ENCODE measurements around the gene NAV2. TPM values are rescaled to one million over a fixed set of nuclear protein-coding genes. Genes with fewer than 3 reads are reported as not detected.

Gene NAV2
- total RNA-seq, 1 experiment from 2014 or later = 2.1 TPM

DNA sequence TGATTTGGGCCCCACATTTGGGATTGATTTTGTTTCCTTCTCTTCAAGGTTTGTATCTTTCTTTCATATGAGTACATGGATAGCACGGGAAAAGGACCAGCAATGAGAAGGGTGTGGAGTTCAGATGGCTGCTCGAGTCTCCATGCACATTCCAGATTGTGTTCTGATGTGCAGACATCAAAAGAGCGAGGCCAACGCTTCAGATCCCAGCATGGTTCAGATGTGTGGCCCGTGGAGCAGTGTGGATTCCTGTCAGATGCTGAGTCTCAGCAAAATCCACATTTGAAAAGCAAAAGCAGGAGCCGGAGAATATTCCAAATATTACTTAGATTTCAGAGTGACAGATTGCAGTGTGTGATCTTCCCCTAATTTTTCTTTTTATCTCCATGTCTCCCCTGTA is 228.2 kb downstream of the NAV2 start:
- Histone ChIP-seq H3K36me3 (ENCODE audit: control insufficient read depth in 1 of 2, insufficient read depth in 2 of 2, low read length in 2 of 2) (no peaks in the 10 kb centered on the region), H3K4me2 (ENCODE audit: low read length) (no peak overlapping the region), H2AFZ (ENCODE audit: low read depth, low read length, poor library complexity, severe bottlenecking) (no peak overlapping the region), H3K4me1 (ENCODE audit: control insufficient read depth in 1 of 2, insufficient read depth in 2 of 2, low read length in 2 of 2) (no peaks in the 10 kb centered on the region), H3K27me3 (ENCODE audit: insufficient read depth, low read length) (no peaks in the 10 kb centered on the region; the same call in 1 of the 2 replicates), H3K79me2 (ENCODE audit: insufficient read depth, low read length) (no peaks in the 10 kb centered on the region), H3K9me2 (ENCODE audit: insufficient read depth) (no peaks in the 10 kb centered on the region), H3K27ac (ENCODE audit: low read depth, low read length) (no peak overlapping the region), H3K4me3 (replicated peaks in 1 of 2; ENCODE audit: low read depth in 1 of 2, low read length in 2 of 2) (no peak overlapping the region), H3K9me3 (ENCODE audit: control insufficient read depth in 1 of 2, insufficient read depth in 1 of 2, low read depth in 1 of 2, low read length in 2 of 2) (no peaks in the 10 kb centered on the region), H4K20me1 (ENCODE audit: insufficient read depth) (no peaks in the 10 kb centered on the region), H3K9ac (ENCODE audit: low read length) (no peak overlapping the region)
- ChIA-PET CTCF (interaction anchor here (1.0 to 2.0 kb wide), 2 partner anchors 192 kb away, joined by 3 to 6 read pairs; no protein-coding TSS in a partner anchor), POLR2A (no interaction called here), RAD21 (ENCODE audit: low non-redundant PET in 1 of 2, low total read pairs in 2 of 2, uncharacterized antibody in 2 of 2, unreplicated experiment in 2 of 2) (no interaction called here)
- no peak for DNase-seq (ENCODE audit: low read depth, low spot score)
- no peak for ATAC-seq
- no TSS peak for BruUV-seq (replicated peaks)
- TF ChIP-seq SRF (IDR thresholded peaks at IDR 0.05; ENCODE audit: low read depth) = no peak
- intact Hi-C loops (cut with micrococcal nuclease) = no loop called here

DNA sequence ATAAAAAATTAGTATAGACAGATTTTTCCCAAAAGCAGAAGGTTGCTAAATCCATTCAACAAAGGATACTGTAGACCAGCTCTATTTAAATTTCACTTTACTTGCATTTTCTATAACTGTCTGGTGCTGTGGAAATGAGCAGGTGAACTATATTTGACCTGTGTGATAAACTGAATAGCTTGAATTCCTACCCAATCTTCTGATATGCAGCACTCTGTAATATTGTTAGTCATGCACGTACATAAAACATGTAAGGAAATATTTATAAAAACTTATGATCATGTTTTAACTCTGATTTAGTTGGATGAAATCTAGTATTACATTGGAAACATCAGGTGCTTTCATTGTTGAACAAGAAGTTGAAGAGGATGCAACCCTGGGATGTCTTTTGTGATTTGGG is 234.0 kb downstream of the NAV2 start:
- BruUV-seq (replicated peaks) = no TSS peak
- H3K27me3 ChIP-seq (ENCODE audit: insufficient read depth, low read length) = no peaks in the 10 kb centered on the region; the same call in 1 of the 2 replicates
- TF ChIP-seq, protein P1, sequence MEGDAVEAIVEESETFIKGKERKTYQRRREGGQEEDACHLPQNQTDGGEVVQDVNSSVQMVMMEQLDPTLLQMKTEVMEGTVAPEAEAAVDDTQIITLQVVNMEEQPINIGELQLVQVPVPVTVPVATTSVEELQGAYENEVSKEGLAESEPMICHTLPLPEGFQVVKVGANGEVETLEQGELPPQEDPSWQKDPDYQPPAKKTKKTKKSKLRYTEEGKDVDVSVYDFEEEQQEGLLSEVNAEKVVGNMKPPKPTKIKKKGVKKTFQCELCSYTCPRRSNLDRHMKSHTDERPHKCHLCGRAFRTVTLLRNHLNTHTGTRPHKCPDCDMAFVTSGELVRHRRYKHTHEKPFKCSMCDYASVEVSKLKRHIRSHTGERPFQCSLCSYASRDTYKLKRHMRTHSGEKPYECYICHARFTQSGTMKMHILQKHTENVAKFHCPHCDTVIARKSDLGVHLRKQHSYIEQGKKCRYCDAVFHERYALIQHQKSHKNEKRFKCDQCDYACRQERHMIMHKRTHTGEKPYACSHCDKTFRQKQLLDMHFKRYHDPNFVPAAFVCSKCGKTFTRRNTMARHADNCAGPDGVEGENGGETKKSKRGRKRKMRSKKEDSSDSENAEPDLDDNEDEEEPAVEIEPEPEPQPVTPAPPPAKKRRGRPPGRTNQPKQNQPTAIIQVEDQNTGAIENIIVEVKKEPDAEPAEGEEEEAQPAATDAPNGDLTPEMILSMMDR (IDR thresholded peaks at IDR 0.05 in 2 of 3, conservative IDR thresholded peaks at IDR 0.05 in 1 of 3; ENCODE audit: borderline replicate concordance in 1 of 3, insufficient read depth in 1 of 3, low read depth in 2 of 3, low read length in 2 of 3) = no peak
- TF ChIP-seq, protein P2, sequence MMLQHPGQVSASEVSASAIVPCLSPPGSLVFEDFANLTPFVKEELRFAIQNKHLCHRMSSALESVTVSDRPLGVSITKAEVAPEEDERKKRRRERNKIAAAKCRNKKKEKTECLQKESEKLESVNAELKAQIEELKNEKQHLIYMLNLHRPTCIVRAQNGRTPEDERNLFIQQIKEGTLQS (IDR thresholded peaks at IDR 0.05) = no peak
- TF ChIP-seq POLR2A (IDR thresholded peaks at IDR 0.05; ENCODE audit: borderline replicate concordance, extremely low read depth, insufficient read depth, insufficient read length) (no peak), POLR2AphosphoS5 (IDR thresholded peaks at IDR 0.05; ENCODE audit: low read depth, low read length) (no peak), EZH2phosphoT487 (IDR thresholded peaks at IDR 0.05; ENCODE audit: borderline replicate concordance) (no peak), TCF7L2 (IDR thresholded peaks at IDR 0.05; ENCODE audit: borderline replicate concordance, extremely low read depth, insufficient read depth, insufficient read length) (no peak), CEBPB (IDR thresholded peaks at IDR 0.05; ENCODE audit: low read depth) (no peak), SRF (IDR thresholded peaks at IDR 0.05; ENCODE audit: low read depth) (no peak), SP1 (IDR thresholded peaks at IDR 0.05; ENCODE audit: low read depth) (no peak), SIN3A (IDR thresholded peaks at IDR 0.05; ENCODE audit: low read depth) (no peak), EZH2 (IDR thresholded peaks at IDR 0.05) (no peak), CBX3 (IDR thresholded peaks at IDR 0.05; ENCODE audit: low read depth) (no peak), RAD21 (IDR thresholded peaks at IDR 0.05; ENCODE audit: low read depth) (no peak), YY1 (IDR thresholded peaks at IDR 0.05; ENCODE audit: extremely low read depth, insufficient replicate concordance, low read depth, low read length) (no peak)
- TF ChIP-seq, protein P3, sequence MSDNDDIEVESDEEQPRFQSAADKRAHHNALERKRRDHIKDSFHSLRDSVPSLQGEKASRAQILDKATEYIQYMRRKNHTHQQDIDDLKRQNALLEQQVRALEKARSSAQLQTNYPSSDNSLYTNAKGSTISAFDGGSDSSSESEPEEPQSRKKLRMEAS (IDR thresholded peaks at IDR 0.05) = no peak
- TF ChIP-seq, protein P4, sequence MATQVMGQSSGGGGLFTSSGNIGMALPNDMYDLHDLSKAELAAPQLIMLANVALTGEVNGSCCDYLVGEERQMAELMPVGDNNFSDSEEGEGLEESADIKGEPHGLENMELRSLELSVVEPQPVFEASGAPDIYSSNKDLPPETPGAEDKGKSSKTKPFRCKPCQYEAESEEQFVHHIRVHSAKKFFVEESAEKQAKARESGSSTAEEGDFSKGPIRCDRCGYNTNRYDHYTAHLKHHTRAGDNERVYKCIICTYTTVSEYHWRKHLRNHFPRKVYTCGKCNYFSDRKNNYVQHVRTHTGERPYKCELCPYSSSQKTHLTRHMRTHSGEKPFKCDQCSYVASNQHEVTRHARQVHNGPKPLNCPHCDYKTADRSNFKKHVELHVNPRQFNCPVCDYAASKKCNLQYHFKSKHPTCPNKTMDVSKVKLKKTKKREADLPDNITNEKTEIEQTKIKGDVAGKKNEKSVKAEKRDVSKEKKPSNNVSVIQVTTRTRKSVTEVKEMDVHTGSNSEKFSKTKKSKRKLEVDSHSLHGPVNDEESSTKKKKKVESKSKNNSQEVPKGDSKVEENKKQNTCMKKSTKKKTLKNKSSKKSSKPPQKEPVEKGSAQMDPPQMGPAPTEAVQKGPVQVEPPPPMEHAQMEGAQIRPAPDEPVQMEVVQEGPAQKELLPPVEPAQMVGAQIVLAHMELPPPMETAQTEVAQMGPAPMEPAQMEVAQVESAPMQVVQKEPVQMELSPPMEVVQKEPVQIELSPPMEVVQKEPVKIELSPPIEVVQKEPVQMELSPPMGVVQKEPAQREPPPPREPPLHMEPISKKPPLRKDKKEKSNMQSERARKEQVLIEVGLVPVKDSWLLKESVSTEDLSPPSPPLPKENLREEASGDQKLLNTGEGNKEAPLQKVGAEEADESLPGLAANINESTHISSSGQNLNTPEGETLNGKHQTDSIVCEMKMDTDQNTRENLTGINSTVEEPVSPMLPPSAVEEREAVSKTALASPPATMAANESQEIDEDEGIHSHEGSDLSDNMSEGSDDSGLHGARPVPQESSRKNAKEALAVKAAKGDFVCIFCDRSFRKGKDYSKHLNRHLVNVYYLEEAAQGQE (IDR thresholded peaks at IDR 0.05; ENCODE audit: low read depth) = no peak

More for the DNA sequence above, 234.0 kb downstream of the NAV2 start:
- no peaks in the 10 kb centered on the region for H3K36me3 ChIP-seq (ENCODE audit: control insufficient read depth in 1 of 2, insufficient read depth in 2 of 2, low read length in 2 of 2)
- no peak overlapping the region for H3K27ac ChIP-seq (ENCODE audit: low read depth, low read length)
- ATAC-seq = no peak
- ChIA-PET CTCF (interaction anchor here (0.7 kb wide), 1 partner anchor 186 kb away, joined by 3 read pairs; no protein-coding TSS in a partner anchor), RAD21 (ENCODE audit: low non-redundant PET in 1 of 2, low total read pairs in 2 of 2, uncharacterized antibody in 2 of 2, unreplicated experiment in 2 of 2) (no interaction called here), POLR2A (no interaction called here)
- H3K79me2 ChIP-seq (ENCODE audit: insufficient read depth, low read length) = no peaks in the 10 kb centered on the region
- no peaks in the 10 kb centered on the region for H3K9me3 ChIP-seq (ENCODE audit: control insufficient read depth in 1 of 2, insufficient read depth in 1 of 2, low read depth in 1 of 2, low read length in 2 of 2)
- H3K4me2 ChIP-seq (ENCODE audit: low read length) = no peak overlapping the region
- no peak overlapping the region for H3K4me3 ChIP-seq (replicated peaks in 1 of 2; ENCODE audit: low read depth in 1 of 2, low read length in 2 of 2)
- intact Hi-C loops (cut with micrococcal nuclease) = no loop called here
- H3K4me1 ChIP-seq (ENCODE audit: control insufficient read depth in 1 of 2, insufficient read depth in 2 of 2, low read length in 2 of 2) = peaks cover 0 to 1% of the 10 kb centered on the region in 2 experiments; a peak in 1 of 4 replicates
- DNase-seq (ENCODE audit: low read depth, low spot score) = no peak
- H4K20me1 ChIP-seq (ENCODE audit: insufficient read depth) = no peaks in the 10 kb centered on the region
- no peak overlapping the region for H2AFZ ChIP-seq (ENCODE audit: low read depth, low read length, poor library complexity, severe bottlenecking)
- no peaks in the 10 kb centered on the region for H3K9me2 ChIP-seq (ENCODE audit: insufficient read depth)
- H3K9ac ChIP-seq (ENCODE audit: low read length) = no peak overlapping the region

Measured in HCT116 (cell line).